Measurements from ENCODE around the gene ALDH3A1. TPM values are rescaled to one million over a fixed set of nuclear protein-coding genes. Genes with fewer than 3 reads are reported as not detected.

Gene ALDH3A1
- polyA plus RNA-seq, 2 of the 4 experiments (the other 2 are of a cell fraction) = 959 to 1,190 TPM

- WGBS (ENCODE audit: missing lambda C conversion rate) = 96% methylated on average over 22 of the region's 24 CpGs
- H3K9me3 ChIP-seq = no peaks in the 10 kb centered on the region
- TF ChIP-seq MAFK (IDR thresholded peaks at IDR 0.05; ENCODE audit: partially characterized antibody) = no peak
- TF ChIP-seq EHF (CRISPR knock-in tag; IDR thresholded peaks at IDR 0.05) = no peak
- TF ChIP-seq RFX5 (IDR thresholded peaks at IDR 0.05) = no peak
- no peak for TF ChIP-seq POLR2A (IDR thresholded peaks at IDR 0.05; ENCODE audit: low read length)
- TF ChIP-seq JUN (IDR thresholded peaks at IDR 0.05) = no peak
- TF ChIP-seq NPAS2 (CRISPR knock-in tag; IDR thresholded peaks at IDR 0.05; ENCODE audit: borderline replicate concordance) = no peak
- no peak for TF ChIP-seq RAD21 (conservative IDR thresholded peaks at IDR 0.05 in 1 of 2, IDR thresholded peaks at IDR 0.05 in 1 of 2)
- no peak for TF ChIP-seq ESRRA (IDR thresholded peaks at IDR 0.05; ENCODE audit: borderline replicate concordance, low read length)
- no peak for TF ChIP-seq USF2 (IDR thresholded peaks at IDR 0.05)
- TF ChIP-seq ZSCAN20 (CRISPR knock-in tag; IDR thresholded peaks at IDR 0.05) = no peak
- no peak for TF ChIP-seq HOXA7 (CRISPR knock-in tag; IDR thresholded peaks at IDR 0.05)
- TF ChIP-seq, protein P1, sequence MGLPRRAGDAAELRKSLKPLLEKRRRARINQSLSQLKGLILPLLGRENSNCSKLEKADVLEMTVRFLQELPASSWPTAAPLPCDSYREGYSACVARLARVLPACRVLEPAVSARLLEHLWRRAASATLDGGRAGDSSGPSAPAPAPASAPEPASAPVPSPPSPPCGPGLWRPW (IDR thresholded peaks at IDR 0.05) = no peak
- no peak for TF ChIP-seq CBX8 (IDR thresholded peaks at IDR 0.05)
- H3K4me2 ChIP-seq = no peak overlapping the region
- CTCF ChIA-PET = interaction anchor here (0.6 to 22.4 kb wide), 14 partner anchors 3 to 395 kb away, joined by 3 to 681 read pairs (median 33); partner anchors contain the start of genes ALDH3A1, ALDH3A2, B9D1 and SLC47A2
- H3K4me3 ChIP-seq = no peak overlapping the region
- H3K27ac ChIP-seq = peak overlapping the region; percentile 14 to 98; a peak in 4 of 6 replicates
- no peak for FAIRE-seq
- POLR2A ChIA-PET = interaction anchor here (0.6 to 1.1 kb wide), 3 partner anchors 11 to 1929 kb away, joined by 3 to 4 read pairs (median 3); partner anchors contain the start of gene ALDH3A1
- H3K4me1 ChIP-seq = peaks cover 6% of the 10 kb centered on the region
- no peak for DNase-seq (ENCODE audit: low read depth in 1 of 2, low spot score in 1 of 2)
- no peak for ATAC-seq
Observed at GRCh38 chr17:19759568-19760549, 11.8 kb upstream of the ALDH3A1 start.

DNA sequence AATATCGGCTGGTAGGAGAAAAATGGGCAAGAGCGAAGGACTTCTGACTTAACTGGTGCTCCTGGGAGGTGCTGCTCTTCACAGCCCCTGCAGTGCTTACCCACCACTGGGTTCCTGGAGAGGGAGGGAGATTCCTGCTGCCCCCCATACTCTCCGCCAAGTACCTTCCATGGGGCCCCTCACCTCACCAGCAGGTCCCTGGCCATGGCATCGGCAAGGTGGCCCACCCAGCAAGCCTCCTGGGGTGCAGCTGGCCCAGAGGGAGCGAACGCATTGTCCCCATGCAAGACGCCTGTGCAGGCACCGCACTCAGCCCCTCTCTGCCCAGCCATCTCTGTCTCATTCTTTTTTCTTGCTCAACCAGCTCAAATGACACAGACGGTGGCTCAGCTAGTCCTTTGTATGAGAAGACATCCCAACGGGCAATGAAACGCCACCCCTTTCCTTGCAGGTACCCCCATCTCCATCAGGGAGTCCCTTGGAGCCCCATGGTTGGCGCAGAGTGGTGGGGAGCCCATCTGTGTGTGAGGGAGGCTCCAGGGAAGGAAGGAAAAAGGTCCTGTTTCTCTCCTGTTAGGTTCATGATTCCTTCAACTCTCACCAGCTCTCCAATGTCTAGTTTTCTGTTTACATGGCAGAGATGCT lies 9.6 kb upstream of the ALDH3A1 start:
- POLR2A ChIA-PET = no interaction called here
- DNase-seq (ENCODE audit: low read depth in 1 of 2, low spot score in 1 of 2) = no peak
- Histone ChIP-seq H3K27ac (peak overlapping the region; percentile 47 to 98; a peak in 5 of 6 replicates), H3K4me2 (no peak overlapping the region), H3K9me3 (no peaks in the 10 kb centered on the region), H3K4me1 (peaks cover 28% of the 10 kb centered on the region), H3K4me3 (no peak overlapping the region)
- WGBS (ENCODE audit: missing lambda C conversion rate) = 93% methylated on average over 12 of the region's 12 CpGs
- ATAC-seq = no peak
- TF ChIP-seq FOXS1 (CRISPR knock-in tag; IDR thresholded peaks at IDR 0.05) (no peak), EP300 (IDR thresholded peaks at IDR 0.05) (no peak), RFX5 (IDR thresholded peaks at IDR 0.05) (no peak), JUNB (IDR thresholded peaks at IDR 0.05) (no peak), JUN (IDR thresholded peaks at IDR 0.05) (no peak), ATOH8 (CRISPR knock-in tag; IDR thresholded peaks at IDR 0.05; ENCODE audit: low read depth) (no peak), HEYL (CRISPR knock-in tag; IDR thresholded peaks at IDR 0.05) (no peak), HDAC2 (IDR thresholded peaks at IDR 0.05) (no peak), POLR2A (IDR thresholded peaks at IDR 0.05; ENCODE audit: low read length) (no peak), CHD2 (IDR thresholded peaks at IDR 0.05; ENCODE audit: low read length, partially characterized antibody) (no peak), EHF (CRISPR knock-in tag; IDR thresholded peaks at IDR 0.05) (no peak), CHD4 (IDR thresholded peaks at IDR 0.05; ENCODE audit: borderline replicate concordance) (no peak), FOSB (CRISPR knock-in tag; IDR thresholded peaks at IDR 0.05) (no peak), ESRRA (IDR thresholded peaks at IDR 0.05; ENCODE audit: borderline replicate concordance, low read length) (no peak), ZC3H11A (IDR thresholded peaks at IDR 0.05) (no peak), BHLHE40 (IDR thresholded peaks at IDR 0.05; ENCODE audit: low read depth, low read length) (no peak), TFCP2L1 (CRISPR knock-in tag; IDR thresholded peaks at IDR 0.05) (no peak), MAFK (IDR thresholded peaks at IDR 0.05; ENCODE audit: partially characterized antibody) (no peak)
- TF ChIP-seq, protein P2, sequence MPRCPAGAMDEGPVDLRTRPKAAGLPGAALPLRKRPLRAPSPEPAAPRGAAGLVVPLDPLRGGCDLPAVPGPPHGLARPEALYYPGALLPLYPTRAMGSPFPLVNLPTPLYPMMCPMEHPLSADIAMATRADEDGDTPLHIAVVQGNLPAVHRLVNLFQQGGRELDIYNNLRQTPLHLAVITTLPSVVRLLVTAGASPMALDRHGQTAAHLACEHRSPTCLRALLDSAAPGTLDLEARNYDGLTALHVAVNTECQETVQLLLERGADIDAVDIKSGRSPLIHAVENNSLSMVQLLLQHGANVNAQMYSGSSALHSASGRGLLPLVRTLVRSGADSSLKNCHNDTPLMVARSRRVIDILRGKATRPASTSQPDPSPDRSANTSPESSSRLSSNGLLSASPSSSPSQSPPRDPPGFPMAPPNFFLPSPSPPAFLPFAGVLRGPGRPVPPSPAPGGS (IDR thresholded peaks at IDR 0.05) = no peak
- TF ChIP-seq, protein P1 (IDR thresholded peaks at IDR 0.05) = no peak
- FAIRE-seq = no peak
- CTCF ChIA-PET = interaction anchor here (0.6 to 22.4 kb wide), 13 partner anchors 5 to 395 kb away, joined by 3 to 681 read pairs (median 8); partner anchors contain the start of genes ALDH3A1, ALDH3A2, B9D1 and SLC47A1

Measured in A549 (cell line).